Endothelial cell of umbilical vein (primary cell): ENCODE data around the gene ZDHHC11B. TPM values are rescaled to one million over a fixed set of nuclear protein-coding genes. Genes with fewer than 3 reads are reported as not detected.

Experiments
- BruUV-seq: library from RNA; stranded (reverse); fragments of 400-500 nt; replicated peaks from 2 replicates; lab custom pipeline; 2021; lab: Mats Ljungman, UMichigan
- CTCF ChIA-PET: fragments of 300-600, 350-600 bp; sonication (Branson Sonifier 250); formaldehyde crosslinking; loops from one replicate; lab custom pipeline; 2021; ENCODE audit warnings: antibody characterized with exemption, inconsistent platforms; lab: Charles Lee
- POLR2A ChIA-PET: fragments of 300-600, 350-600 bp; sonication (Branson Sonifier 250); formaldehyde crosslinking; loops from one replicate; lab custom pipeline; 2021; ENCODE audit warnings: antibody characterized with exemption, inconsistent platforms; lab: Charles Lee
- DNase-seq: peaks from one replicate; pipeline ENCODE4 v3.0.0-alpha.2; 2011; ENCODE audit warnings: low read depth, low spot score
- FAIRE-seq: peaks from 2 replicates; lab custom pipeline; 2011; peaks lifted over from hg19 to GRCh38; lab: Jason Lieb, UNC
- H2AFZ ChIP-seq: 2 replicates; pipeline ENCODE4 v1.6.0; 2012; ENCODE audit warnings: low read depth, low read length, control low read depth, inconsistent platforms
- H3K27ac ChIP-seq: 2 replicates; pipeline ENCODE4 v1.5.1; 2011; ENCODE audit warnings: low read depth, mild to moderate bottlenecking, control low read depth, low read length, moderate library complexity; ENCODE audit not compliant: insufficient read depth
- H3K27me3 ChIP-seq, 2 experiments: 2 replicates each; pipeline versions ENCODE4 v1.6.0 to v1.6.1; 2011; ENCODE audit warnings: low read length in 2 of 2, mixed read lengths in 1 of 2; ENCODE audit not compliant: control insufficient read depth in 2 of 2, insufficient read depth in 2 of 2
- H3K36me3 ChIP-seq, 2 experiments: 2 replicates in 1 of 2; 3 replicates in 1 of 2; pipeline ENCODE4 v1.5.1; 2011; ENCODE audit warnings: low read length in 2 of 2, mild to moderate bottlenecking in 1 of 2, moderate library complexity in 1 of 2; ENCODE audit not compliant: control insufficient read depth in 2 of 2, insufficient read depth in 2 of 2; ENCODE audit errors: extremely low read depth in 1 of 2
- H3K4me1 ChIP-seq: 3 replicates; pipeline ENCODE4 v1.5.1; 2011; ENCODE audit warnings: mild to moderate bottlenecking, low read length; ENCODE audit not compliant: control insufficient read depth, insufficient read depth; ENCODE audit errors: extremely low read depth
- H3K4me2 ChIP-seq: 2 replicates; pipeline ENCODE4 v1.6.1; 2011; ENCODE audit warnings: low read length, control low read depth, mixed read lengths; ENCODE audit not compliant: insufficient read depth
- H3K4me3 ChIP-seq, 3 experiments: fragments of 200-600 bp in 1 of 3; sonication (generic), shearing (Covaris generic) in 1 of 3; replicated peaks in 1 of 3; 2 replicates each; pipeline ENCODE4 v1.5.1; 2011 to 2016; ENCODE audit warnings: control low read depth in 3 of 3, low read length in 3 of 3, mild to moderate bottlenecking in 2 of 3, inconsistent platforms in 1 of 3, low read depth in 1 of 3, moderate library complexity in 1 of 3; ENCODE audit not compliant: insufficient read depth in 1 of 3
- H3K79me2 ChIP-seq: 2 replicates; pipeline ENCODE4 v1.6.0; 2012; ENCODE audit warnings: low read length, inconsistent platforms; ENCODE audit not compliant: control insufficient read depth, insufficient read depth
- H3K9ac ChIP-seq: replicated peaks from 2 replicates; pipeline ENCODE3; 2011; ENCODE audit warnings: low read length, control low read depth; ENCODE audit not compliant: insufficient read depth; ENCODE audit errors: extremely low read depth
- H3K9me1 ChIP-seq: replicated peaks from 3 replicates; pipeline ENCODE4 v1.6.0; 2011; ENCODE audit warnings: mild to moderate bottlenecking, low read length; ENCODE audit not compliant: control insufficient read depth, insufficient read depth; ENCODE audit errors: extremely low read depth
- H3K9me3 ChIP-seq: replicated peaks from 2 replicates; pipeline ENCODE4 v1.5.1; 2012; ENCODE audit warnings: low read length, inconsistent platforms; ENCODE audit not compliant: control insufficient read depth, insufficient read depth
- H4K20me1 ChIP-seq: replicated peaks from 2 replicates; pipeline ENCODE3; 2011; ENCODE audit warnings: mild to moderate bottlenecking, low read length; ENCODE audit not compliant: control insufficient read depth, insufficient read depth; ENCODE audit errors: extremely low read depth
- EZH2 ChIP-seq: IDR thresholded peaks from 2 replicates; pipeline ENCODE4 v1.6.1; 2012; ENCODE audit warnings: borderline replicate concordance, low read depth, mild to moderate bottlenecking, moderate library complexity, low read length, inconsistent platforms; ENCODE audit not compliant: severe bottlenecking
- FOS ChIP-seq: IDR thresholded peaks from 2 replicates; pipeline ENCODE4 v1.6.1; 2011; ENCODE audit warnings: mild to moderate bottlenecking, low read length, moderate library complexity, borderline replicate concordance; ENCODE audit not compliant: insufficient read depth
- GATA2 ChIP-seq: IDR thresholded peaks from 2 replicates; pipeline ENCODE4 v1.7.0; 2011; ENCODE audit warnings: low read depth, mild to moderate bottlenecking, moderate library complexity, mixed read lengths, low read length; ENCODE audit not compliant: insufficient read length, insufficient read depth
- JUN ChIP-seq: IDR thresholded peaks from 2 replicates; pipeline ENCODE4 v1.6.1; 2011; ENCODE audit warnings: borderline replicate concordance, low read depth; ENCODE audit not compliant: insufficient read length, insufficient read depth
- MYC ChIP-seq: IDR thresholded peaks from one replicate; pipeline ENCODE4 v1.6.1; 2011; ENCODE audit warnings: mild to moderate bottlenecking, low read depth, low read length
- POLR2A ChIP-seq: IDR thresholded peaks from 2 replicates; pipeline ENCODE4 v1.6.1; 2012; ENCODE audit warnings: low read depth, mild to moderate bottlenecking, control low read depth, low read length
- dilution Hi-C: fragments of 300-500 bp; cut with MboI; formaldehyde crosslinking; loops from one replicate; pipeline ENCODE4 v1.15.0; 2019; ENCODE audit warnings: low sequenced_read_pairs; ENCODE audit not compliant: extremely low pct_ligation_motif_present
- intact Hi-C: fragments of 100-400 bp; cut with micrococcal nuclease; formaldehyde crosslinking; loops from one replicate; pipeline ENCODE4 v1.10.0; 2022
- polyA plus RNA-seq, 4 experiments: library from polyadenylated mRNA; depleted of rRNA in 3 of 4; stranded (reverse) in 3 of 4; unstranded in 1 of 4; fragments of >200 nt; gene quantifications; 2 replicates each; pipeline versions ENCODE4 v1.2.1 to v1.2.3, GENCODE V29; 2011 to 2012; ENCODE audit warnings: missing spikeins in 1 of 4
- total RNA-seq: library from RNA; stranded (reverse); gene quantifications from 2 replicates; pipeline ENCODE4 v1.2.3, GENCODE V29; 2021
- TF ChIP-seq, protein P1 (sequence below), 2 donors: IDR thresholded peaks; 1 replicate in 1 of 2; 2 replicates in 1 of 2; pipeline ENCODE4 v1.5.1; 2011; ENCODE audit warnings: low read length in 2 of 2, mild to moderate bottlenecking in 2 of 2, moderate library complexity in 2 of 2, control low read depth in 1 of 2, inconsistent platforms in 1 of 2, low read depth in 1 of 2; ENCODE audit not compliant: insufficient read depth in 1 of 2; ENCODE audit errors: extremely low read depth in 1 of 2
- TF ChIP-seq, protein P2 (sequence below): IDR thresholded peaks from 2 replicates; pipeline ENCODE4 v1.6.1; 2011; ENCODE audit not compliant: insufficient read depth, insufficient read length

ZDHHC11B gene
- total and polyA plus RNA-seq, 2 donors (not counting 3 experiments of a cell fraction or from before 2014, with no cell fraction given): not detected

DNA sequence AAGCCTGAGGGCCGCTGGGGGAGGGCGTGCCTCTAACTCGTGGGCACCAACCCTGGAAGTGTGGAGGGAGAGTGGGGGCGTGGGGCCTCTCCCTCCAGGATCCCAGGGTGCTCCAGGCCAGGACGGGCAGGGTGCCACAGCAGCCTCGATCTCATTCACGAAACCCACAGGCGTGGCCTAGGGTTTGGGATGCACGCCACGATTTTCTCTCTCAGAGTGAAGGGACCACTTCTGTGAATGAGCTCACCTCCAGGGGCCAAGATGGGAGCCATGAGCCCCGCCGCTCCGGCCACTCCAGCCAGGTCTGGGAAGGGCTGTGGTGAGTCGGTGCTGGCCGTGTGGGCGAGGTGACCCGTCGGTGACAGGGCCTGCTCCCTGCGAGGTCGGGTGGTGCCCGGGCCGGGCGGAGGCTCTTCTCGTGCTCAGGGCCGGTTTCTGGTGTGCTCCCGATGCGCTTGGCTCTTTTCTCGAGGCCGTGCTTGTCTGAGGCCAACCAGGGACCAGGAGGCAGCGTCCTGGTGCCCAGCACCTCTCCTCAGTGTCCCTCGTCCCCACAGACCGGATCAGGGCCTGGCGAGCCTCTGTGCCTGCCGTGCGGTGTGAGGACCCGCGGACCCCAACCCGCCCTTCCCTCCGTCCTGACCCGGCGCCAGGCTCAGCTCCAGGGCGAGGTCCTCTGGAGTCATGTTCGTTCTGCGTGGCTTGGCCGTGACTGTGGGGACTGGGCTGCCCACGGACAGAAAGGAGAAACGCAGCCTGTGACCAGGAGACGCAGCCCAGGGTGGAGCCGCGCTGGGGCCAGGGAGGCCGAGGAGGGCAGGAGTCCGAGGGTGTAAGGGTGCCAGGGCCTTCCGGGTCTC is 122.4 kb downstream of the ZDHHC11B start:
- POLR2A ChIA-PET: no interaction called here

More for the DNA sequence above, 122.4 kb downstream of the ZDHHC11B start:
- Histone ChIP-seq H3K27me3 (no peaks in the 10 kb centered on the region), H3K9me1 (no peaks in the 10 kb centered on the region), H4K20me1 (no peaks in the 10 kb centered on the region), H3K36me3 (peaks cover 0 to 2% of the 10 kb centered on the region in 2 experiments), H3K79me2 (no peaks in the 10 kb centered on the region), H3K9me3 (no peaks in the 10 kb centered on the region), H2AFZ (no peak overlapping the region), H3K4me2 (no peak overlapping the region), H3K4me3 (no peak overlapping the region), H3K4me1 (peaks cover 9% of the 10 kb centered on the region), H3K9ac (no peak overlapping the region), H3K27ac (no peak overlapping the region)
- no peak for DNase-seq
- dilution Hi-C loops (no loop called here), intact Hi-C loops (no loop called here)
- no peak for FAIRE-seq
- CTCF ChIA-PET: no interaction called here
- BruUV-seq: no TSS peak
- TF ChIP-seq, protein P1, sequence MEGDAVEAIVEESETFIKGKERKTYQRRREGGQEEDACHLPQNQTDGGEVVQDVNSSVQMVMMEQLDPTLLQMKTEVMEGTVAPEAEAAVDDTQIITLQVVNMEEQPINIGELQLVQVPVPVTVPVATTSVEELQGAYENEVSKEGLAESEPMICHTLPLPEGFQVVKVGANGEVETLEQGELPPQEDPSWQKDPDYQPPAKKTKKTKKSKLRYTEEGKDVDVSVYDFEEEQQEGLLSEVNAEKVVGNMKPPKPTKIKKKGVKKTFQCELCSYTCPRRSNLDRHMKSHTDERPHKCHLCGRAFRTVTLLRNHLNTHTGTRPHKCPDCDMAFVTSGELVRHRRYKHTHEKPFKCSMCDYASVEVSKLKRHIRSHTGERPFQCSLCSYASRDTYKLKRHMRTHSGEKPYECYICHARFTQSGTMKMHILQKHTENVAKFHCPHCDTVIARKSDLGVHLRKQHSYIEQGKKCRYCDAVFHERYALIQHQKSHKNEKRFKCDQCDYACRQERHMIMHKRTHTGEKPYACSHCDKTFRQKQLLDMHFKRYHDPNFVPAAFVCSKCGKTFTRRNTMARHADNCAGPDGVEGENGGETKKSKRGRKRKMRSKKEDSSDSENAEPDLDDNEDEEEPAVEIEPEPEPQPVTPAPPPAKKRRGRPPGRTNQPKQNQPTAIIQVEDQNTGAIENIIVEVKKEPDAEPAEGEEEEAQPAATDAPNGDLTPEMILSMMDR (IDR thresholded peaks at IDR 0.05; ENCODE audit: extremely low read depth in 1 of 2, insufficient read depth in 1 of 2, low read depth in 1 of 2, low read length in 2 of 2): no peak
- TF ChIP-seq GATA2: no peak
- TF ChIP-seq EZH2: no peak
- TF ChIP-seq POLR2A: no peak
- TF ChIP-seq, protein P2, sequence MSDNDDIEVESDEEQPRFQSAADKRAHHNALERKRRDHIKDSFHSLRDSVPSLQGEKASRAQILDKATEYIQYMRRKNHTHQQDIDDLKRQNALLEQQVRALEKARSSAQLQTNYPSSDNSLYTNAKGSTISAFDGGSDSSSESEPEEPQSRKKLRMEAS: no peak
- TF ChIP-seq MYC: no peak
- no peak for TF ChIP-seq JUN
- TF ChIP-seq FOS: no peak
